SIG-M5 treated with dmso at 0.1 percent for 504 hours (cell line): Measurements from ENCODE around the gene PLXNB2.
"Not testable (repeated sequence)": the region's sequence is repeated elsewhere in the genome, so short reads cannot be mapped to it uniquely, and the experiment has no call there.

ENCODE experiments used
- DNase-seq: peaks from one replicate; lab custom pipeline; 2025; ENCODE audit not compliant: unreplicated experiment; lab: John Stamatoyannopoulos, UW

The PLXNB2 gene

DNA sequence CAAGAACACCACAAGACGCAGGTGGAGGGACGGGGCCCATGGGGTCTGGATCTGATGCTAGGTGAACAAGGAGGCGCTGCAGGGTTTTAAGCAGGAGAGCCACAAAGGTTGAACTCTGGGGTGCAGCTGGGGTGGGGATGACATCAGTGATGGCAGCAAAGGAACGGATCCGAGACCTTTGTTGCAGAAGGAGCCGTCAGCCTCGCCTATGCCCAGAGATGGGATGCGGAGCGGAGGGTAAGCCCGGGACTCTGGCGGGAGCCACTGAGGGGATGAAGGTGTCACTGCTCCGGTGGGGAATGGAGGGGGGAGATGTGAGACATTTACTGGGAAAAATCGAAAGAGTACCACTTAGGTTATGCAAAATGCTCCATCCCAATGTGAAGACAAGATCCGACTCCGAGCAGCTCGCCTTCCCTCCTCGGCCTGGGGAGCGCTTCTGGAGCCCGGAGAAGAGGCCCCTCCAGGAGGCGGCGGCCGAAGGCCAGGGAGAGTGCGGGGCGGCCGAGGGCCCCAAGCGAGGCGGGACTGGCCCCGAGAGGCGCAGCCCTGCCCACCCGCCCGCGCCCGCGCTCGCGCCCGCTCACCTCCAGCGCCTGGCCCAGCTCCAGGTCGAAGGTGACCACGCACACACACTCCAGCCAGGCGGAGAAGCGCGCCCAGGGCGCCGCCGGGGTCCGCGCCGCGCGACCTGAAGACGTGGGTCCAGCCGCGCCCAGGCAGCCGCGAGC, 18.9 kb upstream of the PLXNB2 start:
- DNase-seq, result no peak

DNA sequence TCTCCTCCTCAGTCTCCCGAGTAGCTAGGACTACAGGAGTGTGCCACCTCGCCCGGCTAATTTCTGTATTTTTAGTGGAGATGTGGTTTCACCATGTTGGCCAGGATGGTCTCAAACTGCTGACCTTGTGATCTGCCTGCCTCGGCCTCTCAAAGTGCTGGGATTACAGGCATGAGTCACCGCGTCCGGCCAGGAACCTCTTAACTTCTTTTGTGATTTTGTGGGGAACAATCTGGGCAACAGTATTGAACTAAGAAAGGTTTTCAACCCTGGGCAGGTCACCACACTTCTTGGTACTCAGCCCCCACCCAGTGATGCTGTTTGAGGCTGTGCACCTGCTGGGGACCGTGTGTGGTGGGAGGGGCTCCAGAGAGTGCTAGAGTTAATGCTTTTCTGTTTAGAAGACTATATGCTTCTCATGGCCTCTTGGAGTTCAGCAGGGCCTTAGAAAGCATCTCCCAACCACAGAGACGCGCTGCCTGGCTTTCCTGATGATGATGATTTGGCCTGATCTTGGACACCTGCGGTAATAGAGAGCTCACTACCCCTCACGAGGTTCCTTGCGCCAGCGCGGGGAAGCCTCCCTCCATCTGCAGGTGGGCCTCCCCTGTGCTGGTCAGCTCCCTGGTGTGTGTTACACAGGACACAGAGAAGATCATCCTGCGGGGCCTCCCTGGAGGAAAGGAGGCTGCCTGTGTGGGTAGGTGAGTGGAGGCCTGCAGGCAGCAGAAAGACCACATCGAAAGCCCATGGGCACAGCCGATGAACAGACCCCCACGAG, 18.2 kb upstream of the PLXNB2 start:
- no peak for DNase-seq

DNA sequence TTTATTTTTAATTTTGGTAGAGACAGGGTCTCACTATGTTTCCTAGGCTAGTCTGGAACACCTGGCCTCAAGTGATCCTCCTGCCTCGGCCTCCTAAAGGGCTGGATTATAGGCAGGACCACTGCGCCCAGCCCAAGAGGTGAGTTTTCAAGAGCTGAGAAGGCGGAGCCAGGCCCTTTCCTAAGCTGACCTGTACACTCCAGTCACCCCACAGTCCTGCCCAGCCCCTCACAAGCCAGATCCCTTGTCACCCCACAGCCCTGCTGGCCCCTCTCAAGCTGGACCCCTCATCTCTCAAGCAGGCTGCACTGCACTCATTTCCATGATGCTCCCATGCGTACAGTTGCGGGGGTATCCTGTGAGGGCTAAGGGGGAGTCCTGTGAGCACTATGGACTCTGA, 16.5 kb upstream of the PLXNB2 start:
- no peak for DNase-seq

DNA sequence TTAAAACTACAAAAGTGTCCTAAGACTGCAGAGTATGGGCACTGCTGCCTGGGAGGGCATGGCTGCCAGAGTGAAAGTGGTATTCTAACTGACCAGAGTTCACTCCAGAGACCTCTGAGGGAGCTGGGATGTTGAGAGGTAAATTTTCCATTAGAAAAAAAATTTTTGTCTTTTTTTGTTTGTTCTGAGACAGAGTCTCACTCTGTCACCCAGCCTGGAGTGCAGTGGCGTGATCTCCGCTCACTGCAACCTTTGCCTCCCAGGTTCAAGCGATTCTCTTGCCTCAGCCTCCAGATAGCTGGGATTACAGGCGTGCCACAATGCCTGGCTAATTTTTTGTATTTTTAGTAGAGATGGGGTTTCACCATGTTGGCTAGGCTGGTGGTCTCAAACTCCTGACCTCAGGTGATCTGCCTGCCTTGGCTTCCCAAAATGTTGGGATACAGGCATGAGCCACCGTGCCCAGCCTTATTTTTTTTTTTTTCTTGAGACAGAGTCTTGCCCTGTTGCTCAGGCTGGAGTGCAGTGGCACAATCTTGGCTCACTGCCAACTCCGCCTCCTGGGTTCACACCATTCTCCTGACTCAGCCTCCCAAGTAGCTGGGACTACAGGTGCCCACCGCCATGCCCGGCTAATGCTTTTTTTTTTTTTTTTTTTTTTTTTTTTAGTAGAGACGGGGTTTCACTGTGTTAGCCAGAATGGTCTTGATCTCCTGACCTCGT, 15.1 kb upstream of the PLXNB2 start:
- not testable (repeated sequence) for DNase-seq

DNA sequence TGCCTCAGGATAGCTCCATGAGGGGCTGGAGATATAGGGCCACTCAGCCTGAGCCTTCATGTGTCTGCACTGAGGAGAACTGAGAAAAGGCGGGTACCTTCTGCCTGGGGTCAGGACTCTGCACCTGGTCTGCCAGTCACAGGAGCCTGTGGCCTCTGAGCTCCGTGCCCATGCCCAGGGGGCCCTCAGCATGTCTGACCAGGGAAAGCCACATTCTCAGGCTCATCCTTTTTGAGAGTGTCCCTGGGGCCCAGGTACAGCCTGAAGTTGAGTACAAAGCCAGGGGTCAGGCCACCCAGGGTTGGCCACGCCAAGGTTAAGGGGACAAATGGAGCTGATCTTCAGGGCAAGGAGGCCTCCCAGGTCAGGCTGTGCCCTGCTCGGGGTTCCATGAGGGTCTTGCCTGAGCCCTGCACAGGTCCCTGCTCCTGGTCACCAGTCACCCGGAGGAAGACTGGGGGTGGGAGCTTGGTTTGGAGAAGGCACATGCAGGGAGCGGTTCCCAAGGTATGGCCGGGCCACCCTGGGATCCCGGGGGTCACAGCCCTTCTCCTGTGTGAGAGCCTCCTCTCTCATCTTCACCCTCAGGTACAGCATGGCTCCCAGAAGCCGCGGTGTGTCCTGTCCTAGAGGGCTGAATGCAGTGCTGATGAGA, 13.4 kb upstream of the PLXNB2 start:
- DNase-seq, result no peak

DNA sequence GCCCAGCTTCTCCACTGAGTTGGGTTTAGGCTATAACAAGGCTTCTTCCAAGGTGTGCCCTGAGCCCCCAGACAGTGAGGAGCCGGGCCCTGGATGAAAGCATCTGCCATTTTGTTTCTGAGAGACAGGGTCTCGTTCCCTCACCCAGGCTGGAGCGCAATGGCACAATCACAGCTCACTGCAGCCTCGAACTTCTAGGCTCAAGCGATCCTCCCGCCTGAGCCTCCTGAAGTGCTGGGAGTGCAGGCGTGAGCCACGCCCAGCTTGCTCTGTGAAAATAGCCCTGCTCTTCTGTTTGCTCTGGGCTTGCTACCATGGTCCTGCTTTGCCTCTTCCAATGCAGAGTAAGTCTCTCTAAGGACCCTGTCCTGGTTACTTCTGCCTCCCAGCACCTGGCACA, 12.7 kb upstream of the PLXNB2 start:
- DNase-seq, result no peak

DNA sequence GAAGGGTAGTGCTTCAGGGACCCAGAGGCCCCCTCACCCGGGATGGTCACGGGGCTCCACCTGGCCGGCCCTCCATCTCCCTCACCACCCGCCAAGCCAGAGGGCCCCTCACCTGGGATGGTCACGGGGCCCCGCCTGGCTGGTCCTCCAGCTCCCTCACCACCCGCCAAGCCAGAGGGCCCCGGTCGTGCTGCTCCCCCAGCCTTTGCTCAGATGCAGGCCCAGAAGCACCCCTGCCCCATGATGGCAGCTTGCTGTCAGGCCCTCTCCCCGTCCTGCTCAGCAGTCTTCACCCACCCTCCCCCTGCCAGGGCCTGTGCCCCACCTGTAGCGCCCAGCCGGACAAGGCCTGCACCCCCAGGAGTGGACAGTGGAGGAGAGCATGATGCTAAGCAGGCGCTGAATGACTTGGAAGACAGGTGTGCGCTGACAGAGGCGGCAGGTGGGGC, 12.1 kb upstream of the PLXNB2 start:
- no peak for DNase-seq

DNA sequence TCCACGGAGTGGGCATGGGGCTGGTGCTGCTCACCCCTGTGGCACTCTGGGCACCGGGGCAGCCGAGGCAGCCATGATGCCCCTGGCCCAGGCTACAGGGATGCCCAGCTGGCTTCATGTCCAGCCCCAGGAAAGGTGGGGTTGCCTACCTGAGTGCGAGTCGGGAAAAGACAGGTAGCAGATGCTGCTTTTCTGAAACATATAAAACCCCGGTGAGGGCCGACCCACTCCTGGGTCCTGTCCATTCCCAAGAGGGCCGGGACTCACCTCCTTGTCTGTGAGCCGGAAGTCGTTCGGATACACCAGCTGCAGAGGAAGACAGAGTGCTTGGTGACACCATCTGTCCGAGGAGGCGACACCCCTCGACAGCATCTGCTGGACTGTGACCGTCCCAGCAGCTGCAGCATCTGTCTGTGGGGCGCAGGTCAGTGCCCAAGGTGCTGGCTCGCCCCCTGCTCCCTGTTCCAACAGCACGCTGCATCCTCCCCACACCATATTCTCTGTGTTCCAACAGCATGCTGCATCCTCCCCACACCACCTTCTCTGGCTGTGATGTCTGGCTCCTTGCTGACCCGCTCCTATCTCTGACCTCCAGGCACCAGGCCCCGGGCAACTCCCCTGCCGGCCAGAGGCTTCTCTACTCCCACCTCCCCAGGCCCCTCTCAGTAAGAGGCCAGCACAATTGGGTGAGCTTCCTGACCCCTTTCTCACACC, 11.4 kb upstream of the PLXNB2 start:
- no peak for DNase-seq

DNA sequence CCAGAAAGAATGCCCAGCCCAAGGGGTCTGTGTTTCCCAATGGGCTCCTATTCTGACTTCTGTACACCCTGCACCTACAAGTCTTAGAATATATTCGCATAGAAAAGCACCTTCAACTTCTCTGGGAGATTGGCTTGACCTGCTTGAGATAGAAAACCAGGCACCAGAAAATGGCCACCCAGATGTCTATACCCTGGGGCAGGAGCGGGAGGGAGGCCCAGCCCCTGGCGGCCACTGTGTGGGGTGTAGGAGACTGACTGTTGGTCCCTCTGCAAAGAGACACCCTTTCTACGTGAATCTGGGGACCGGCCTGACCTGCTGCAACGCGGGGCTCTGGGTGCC, 10.9 kb upstream of the PLXNB2 start:
- no peak for DNase-seq

DNA sequence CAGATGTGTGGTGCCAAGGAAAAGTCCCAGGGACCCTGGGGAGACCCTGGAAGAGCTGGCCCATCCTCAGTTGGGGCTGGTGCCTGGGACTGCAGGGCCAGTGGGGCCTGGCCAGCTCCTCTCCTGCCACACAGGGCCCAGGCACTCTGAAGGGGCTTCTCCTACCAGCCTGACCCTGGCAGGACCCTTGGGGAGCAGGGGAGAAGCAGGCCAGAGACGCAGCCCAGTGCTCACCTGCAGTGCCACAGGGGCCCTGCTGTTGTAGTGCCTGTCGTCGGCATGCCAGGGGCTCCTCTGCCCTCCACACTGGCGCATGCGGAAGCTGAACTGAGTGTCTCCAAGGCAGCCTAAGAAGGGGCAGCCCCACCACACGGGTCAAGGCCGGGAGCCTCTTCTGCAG, 10.2 kb upstream of the PLXNB2 start:
- no peak for DNase-seq

DNA sequence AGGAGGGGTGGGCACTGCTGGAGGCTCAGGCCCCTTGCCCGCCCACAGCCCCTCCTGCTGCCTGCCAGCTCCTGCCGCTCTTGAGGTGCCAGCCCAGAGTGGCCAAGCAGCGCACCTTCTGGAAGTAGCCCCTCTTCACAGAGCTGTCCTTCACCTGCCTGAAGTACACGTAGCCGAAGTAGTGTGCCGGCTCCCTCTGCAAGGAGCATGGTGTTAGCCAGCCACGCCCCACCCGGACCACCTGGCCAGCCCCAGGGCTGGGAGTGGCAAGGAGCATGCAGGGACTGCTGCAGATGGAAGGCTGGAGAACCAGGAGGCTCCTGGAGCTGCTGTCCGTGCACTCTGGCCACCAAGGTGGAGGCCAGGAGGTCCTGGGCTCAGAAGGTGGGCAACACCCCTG, 9.7 kb upstream of the PLXNB2 start:
- DNase-seq, result no peak

DNA sequence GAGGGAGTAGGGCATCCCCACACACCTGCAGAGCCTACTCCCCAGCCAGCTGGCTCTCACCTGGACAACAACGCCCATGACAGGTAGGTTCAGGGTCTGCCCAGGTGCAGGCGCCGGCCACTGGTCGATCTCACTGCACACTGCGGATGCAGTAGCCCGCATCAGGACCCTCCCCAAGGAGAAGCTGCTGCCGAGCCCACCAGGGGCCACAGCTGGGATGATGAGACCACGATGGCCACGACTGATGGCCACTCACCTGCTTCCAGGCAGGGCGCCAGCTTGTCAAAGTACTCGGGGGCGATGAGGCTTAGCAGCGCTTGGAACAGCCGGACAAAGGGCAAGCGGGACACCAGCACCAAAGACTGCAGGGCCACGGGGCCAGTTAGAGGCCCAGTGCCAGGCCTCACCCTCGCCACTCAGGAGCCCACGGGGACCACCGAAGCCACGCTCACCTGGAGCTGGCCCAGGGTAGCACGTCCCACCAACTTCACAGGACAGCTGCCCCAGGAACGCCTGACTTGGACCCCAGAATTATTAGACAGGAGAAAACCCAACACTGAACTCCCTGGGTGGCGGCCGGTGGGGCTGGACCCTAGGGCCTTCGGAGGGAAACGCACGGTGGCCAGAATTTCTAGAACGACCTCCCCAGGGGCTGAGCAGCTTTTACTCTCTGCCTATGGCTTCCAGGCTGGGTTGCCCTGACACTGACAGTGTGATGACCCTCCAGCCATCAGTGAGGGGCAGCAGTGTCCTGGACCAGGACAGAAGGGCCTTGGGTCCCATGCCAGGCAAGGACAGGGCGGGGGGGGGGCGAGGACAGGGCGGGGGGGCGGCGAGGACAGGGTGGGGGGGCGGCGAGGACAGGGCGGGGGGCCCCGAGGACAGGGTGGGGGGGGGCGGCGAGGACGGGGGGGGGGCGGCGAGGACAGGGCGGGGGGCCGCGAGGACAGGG, 8.9 kb upstream of the PLXNB2 start:
- no peak for DNase-seq

DNA sequence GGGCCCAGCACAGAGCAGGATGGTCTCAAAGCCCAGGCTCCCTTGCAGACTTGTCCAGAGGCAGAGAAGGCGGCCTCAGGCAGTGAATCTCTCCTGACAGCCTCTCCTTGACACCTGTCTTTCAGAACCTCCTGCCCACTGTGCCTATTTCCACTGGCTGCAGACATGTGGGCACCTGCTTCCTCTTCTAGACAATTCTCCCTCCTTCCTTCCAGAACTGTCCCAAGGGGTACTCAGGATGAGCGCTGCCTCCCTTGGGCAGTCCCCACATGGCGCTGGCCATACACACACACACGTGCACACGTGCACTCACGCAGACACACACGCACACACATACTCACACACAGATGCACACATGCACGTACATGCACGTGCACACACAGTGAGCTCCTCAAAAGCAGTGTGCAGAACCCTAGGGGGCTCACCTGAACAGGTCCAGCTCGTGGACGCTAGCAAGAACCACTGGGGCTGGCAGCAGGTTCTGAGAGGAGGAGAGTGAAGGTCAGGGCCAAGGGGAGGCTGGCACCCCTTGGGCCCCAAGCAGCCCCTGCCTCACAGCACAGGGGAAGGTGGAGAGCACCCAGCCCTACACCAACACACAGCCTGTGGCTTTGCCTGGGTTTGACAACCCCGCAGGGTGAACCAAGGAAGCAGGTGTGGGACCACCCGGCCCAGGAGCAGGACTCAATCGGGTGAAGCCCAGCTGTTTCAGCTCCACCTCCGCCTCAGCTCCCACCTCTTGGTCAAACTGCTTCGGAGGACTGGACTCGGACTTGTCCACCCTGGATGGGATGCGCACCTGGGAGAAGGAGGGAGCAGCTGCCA, 8.1 kb upstream of the PLXNB2 start:
- DNase-seq, result no peak

DNA sequence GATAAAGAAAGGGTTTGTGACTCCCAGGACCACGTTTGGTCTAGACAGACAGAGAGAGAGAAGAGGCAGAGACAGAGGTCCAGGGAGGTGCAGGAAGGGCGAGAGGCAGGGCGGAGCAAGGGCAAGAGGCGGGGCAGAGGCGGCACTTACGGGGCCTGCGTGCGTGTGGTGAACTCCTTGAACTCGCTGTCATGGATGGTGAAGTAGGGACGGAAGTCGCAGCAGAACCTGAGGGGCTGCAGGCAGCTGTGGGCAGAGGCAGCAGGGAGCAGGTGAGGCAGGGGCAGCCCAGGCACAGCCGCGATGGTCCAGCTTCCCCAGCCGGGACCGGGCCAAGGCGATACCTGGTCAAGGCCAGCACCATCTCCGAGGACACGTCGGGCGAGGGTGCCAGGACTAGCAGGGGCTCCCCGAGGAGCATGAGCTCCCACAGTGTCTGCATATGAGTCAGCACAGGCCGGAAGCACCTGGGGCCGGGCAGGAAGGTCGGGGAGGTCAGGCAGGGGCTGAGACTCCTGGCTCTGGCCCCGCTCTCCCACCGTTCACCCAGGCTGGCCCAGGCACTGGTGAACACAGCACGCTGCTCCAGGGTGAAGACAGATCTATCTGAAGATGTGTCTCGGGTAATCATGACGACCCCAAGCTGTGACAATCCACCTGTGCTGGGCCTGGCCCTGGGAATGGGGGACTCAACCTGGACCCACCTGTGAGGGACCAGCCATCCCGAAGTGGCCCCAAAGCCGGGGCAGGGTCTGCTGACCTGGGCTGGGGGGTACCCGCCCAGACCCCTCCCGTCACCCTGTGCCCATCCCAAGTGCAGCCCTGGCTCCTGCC, 7.2 kb upstream of the PLXNB2 start:
- DNase-seq, result peak; percentile 70

DNA sequence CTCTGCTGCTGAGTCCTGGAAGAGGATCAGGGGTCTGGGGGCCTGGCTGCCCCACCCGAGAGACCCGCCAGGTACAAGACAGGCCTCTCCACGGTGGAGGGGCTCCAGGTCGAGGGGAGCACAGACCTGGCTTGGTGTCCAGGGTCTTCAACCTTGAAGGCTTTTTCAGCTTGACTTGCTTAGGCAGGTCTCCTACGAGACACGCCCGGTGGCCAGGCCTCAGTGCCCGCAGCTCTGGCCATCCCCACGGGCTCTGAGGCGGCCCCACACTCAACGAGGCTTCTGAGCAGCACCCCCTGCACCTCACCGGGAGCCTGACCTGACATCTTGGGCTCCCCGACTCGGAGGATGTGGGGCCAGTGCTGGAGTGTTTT, 6.6 kb upstream of the PLXNB2 start:
- DNase-seq, result no peak

DNA sequence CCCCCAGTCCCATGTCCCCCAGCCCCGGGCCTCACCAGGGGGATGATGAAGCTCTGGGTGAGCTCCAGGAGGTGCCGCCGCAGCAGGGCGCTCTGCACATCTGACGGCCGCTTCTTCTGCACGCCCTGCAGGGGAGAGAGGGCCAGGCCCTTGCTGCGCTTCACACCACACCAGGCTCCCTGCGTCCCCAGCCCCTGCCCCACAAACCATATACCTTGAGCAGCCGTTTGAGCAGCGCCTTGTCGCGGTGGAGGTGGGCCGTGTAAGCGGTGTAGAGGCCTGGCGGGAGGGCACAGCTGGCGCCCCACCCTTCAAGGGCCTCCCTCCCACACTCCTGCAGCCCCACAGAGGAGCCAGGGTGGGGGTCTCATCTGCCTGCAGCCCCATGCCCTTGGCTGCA, 6.2 kb upstream of the PLXNB2 start:
- no peak for DNase-seq

DNA sequence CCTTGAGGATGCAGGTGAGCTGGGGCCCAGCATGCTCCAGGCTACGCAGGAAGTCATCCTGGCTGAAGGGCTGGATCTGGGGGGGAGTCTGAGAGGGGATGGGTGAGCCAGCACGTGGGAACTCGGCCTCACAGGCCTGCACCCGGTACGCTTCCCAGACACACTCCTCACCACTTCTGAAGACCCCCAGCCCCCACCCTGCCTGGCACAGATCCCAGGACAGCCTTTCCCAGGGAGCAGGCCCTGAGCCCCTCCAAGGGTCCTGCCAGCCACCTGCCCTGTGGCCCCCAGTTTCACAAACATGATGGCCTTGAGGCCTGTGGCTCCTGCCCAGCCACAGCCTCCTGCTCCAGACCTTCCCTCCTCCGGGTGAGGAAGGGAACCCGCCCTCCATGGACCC, 5.6 kb upstream of the PLXNB2 start:
- DNase-seq, result no peak

DNA sequence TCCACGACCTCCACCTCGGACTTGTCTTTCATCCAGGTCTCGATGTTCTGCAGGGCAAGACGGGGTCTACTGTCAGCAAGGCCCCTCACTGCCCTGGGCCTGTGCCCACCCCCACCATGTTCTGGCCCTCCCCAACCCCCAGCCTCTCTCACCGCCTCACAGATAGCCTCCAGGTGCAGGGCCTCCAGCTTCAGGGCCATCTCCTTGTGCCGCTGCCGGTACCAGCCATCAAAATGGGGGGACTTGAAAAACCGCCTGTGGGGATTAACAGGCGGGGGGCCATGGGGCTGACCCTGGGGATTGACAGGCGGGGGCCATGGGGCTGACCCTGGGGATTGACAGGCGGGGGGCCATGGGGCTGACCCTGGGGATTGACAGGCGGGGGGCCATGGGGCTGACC, 4.9 kb upstream of the PLXNB2 start:
- DNase-seq, result no peak
